Epithelial cell of proximal tubule (primary cell): ENCODE results near the gene IP6K3. TPM values are rescaled to one million over a fixed set of nuclear protein-coding genes. Genes with fewer than 3 reads are reported as not detected.

Source experiments
- DNase-seq: peaks from one replicate; pipeline ENCODE4 v3.0.0-alpha.2; 2011; ENCODE audit warnings: low read depth
- H3K4me3 ChIP-seq: 2 replicates; pipeline ENCODE4 v1.5.1; 2011; ENCODE audit warnings: low read depth, mild to moderate bottlenecking, low read length
- total RNA-seq: library from RNA; depleted of rRNA; stranded (reverse); fragments of >200 nt; gene quantifications from 2 replicates; pipeline ENCODE4 v1.2.3, GENCODE V29; 2015
- TF ChIP-seq, protein P1 (sequence below): conservative IDR thresholded peaks from 2 replicates; pipeline ENCODE4 v1.5.1; 2012; ENCODE audit warnings: low read depth, mild to moderate bottlenecking, low read length

The IP6K3 gene
- total RNA-seq, 1 donor from 2014 or later: 0.40 TPM

DNA sequence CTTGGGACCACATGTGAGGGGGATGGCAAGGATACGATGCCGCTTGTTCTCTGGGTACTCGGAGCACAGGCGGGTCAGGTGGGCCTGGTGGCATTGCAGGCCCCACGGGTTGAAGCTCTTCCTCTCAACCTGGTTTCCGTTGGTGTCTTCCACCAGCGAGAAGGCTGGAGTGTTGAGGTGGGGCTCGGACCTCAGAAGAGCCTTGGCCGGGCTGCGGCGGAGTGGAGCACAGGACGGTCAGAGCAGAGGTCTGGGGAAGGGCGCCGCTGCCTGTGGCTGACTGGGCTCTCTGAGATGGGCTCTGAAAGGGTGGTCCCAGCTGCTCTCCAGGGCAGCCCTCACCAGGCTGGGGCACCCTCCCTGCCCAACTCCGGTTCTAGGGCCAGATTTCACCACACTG lies 20.0 kb downstream of the IP6K3 start:
- TF ChIP-seq, protein P1, sequence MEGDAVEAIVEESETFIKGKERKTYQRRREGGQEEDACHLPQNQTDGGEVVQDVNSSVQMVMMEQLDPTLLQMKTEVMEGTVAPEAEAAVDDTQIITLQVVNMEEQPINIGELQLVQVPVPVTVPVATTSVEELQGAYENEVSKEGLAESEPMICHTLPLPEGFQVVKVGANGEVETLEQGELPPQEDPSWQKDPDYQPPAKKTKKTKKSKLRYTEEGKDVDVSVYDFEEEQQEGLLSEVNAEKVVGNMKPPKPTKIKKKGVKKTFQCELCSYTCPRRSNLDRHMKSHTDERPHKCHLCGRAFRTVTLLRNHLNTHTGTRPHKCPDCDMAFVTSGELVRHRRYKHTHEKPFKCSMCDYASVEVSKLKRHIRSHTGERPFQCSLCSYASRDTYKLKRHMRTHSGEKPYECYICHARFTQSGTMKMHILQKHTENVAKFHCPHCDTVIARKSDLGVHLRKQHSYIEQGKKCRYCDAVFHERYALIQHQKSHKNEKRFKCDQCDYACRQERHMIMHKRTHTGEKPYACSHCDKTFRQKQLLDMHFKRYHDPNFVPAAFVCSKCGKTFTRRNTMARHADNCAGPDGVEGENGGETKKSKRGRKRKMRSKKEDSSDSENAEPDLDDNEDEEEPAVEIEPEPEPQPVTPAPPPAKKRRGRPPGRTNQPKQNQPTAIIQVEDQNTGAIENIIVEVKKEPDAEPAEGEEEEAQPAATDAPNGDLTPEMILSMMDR: no peak
- DNase-seq: no peak
- no peak overlapping the region for H3K4me3 ChIP-seq

DNA sequence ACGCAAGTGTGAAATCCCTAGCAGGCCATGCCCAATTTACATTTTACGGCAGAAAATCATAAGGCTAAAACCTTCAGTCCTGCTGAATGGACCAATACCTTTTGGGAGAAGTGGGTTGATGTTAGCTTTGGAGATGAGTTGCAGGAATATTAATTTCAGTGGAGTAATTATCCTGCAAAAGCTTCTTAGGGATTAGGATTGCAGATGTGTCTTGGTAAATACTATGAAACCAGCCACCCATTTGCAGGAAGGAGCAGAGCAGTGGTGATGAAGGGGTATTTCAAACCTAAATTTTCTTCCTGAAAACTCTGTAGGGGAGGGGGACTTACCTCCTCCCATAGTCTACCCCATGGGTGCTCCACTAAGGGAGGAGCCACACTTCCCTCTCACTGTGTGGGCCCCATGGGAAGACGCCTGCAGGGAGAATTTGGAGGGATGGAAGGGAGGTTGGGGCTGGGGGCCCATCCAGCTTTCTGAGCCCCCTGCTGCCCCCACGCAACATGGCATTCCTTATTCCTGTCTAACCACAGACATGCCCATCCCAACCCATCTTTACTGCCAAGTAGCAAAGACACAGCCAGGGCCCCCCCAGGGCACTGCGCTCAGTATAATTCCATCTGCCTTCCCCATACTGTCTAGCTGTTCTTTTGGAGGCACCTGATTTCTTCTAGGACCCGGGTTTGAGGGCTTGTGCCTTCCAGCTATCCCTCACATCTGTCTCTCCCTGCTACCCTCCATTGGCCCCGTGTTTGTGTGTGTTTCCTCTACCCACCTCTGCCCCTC lies 20.6 kb downstream of the IP6K3 start:
- no peak for DNase-seq
- TF ChIP-seq, protein P1: no peak
- H3K4me3 ChIP-seq: no peak overlapping the region

DNA sequence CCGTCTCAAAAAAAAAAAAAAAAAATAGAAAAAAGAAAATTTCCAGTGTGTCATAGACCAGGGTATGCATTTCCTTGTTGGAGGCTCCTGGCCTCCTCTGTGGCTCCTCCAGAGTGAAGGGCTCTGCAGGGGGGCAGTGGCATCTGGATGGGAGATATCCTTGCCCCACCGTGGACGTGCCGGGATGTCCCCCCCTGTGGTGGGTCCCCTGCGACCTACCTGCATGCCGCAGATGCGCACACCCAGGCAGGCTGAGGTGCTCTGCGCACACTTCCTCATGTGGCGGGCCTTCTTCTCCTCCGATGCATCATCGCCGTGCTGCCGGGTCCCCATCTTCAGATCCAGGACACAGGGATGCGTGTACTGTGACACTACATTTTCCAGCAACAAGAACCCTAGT lies 21.5 kb downstream of the IP6K3 start:
- TF ChIP-seq, protein P1: no peak
- no peak overlapping the region for H3K4me3 ChIP-seq
- no peak for DNase-seq

DNA sequence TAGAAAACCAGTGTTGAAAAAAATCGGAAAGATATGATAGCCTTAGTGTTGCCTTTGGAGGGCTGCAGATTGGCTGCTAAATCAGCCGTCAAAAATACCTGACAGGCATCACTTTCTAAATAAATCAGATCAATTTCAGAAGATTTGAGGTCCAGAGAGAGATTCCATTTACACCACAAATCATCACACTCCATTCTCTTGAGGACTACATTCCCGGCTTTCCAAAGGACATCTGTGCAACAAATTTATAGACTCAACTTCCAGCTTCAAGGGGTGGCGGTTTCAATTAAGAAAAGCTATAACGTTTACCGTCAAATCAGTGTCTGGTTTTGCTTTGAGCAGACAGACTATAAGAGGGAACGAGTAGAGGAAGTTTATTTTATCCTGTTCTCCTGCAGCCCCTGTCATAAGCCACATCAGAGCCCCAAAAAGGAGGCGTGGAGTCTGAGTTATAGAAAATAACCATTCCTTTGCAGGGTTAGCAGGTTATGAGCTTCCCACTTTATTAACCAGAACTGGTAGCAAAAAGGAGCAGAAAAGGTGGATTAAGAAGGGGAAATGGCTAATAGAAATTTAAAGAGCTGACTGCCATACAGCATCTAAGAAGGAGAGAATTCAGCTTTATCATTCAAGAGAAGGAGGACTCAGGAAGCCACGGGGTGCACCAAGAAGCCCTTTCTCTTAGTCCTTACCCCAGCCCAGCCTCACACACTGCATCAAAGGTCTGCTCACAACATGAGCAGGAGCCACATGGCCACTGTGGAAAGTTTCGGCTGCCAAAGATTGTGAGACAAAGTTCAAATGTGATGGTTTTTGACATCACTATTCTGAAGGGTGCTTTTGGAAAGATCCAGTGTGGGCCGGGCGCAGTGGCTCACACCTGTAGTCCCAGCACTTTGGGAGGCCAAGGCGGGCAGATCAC lies 22.3 kb downstream of the IP6K3 start:
- H3K4me3 ChIP-seq: no peak overlapping the region
- DNase-seq: no peak
- TF ChIP-seq, protein P1: no peak

DNA sequence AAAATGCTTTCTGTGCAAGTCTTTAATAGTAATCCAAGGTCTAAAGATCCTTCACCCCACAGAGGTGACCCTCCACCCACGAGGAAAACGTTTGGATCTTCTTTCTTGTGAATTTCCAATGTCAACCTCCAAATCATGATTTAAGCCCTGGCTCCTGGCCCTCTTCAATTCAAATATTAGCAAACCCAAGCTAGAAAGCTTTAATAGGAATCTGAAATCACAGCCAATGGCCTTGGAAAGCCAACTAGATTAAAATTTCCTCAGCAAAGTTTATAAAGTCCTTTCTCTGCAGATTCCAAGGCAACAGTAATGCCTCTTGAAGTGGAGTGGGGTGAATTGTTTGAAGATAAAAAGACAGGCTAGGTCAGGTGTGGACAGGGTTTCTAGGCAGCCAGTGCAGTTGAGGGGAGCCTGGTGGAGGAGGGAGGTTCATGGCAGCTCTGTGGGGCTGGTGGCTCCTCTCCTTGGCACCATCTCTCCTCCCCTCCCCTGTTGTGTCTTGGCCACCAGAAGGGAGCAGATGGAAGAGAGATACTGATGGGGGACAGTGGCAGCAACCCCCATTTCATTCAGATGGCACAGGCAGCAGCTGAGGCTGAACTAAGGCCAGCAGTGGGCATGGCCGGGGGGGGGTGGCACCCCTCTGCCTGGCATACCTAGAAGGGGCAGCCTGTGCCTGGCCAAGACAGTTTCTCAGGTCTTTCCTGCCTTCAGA lies 23.2 kb downstream of the IP6K3 start:
- DNase-seq: no peak
- H3K4me3 ChIP-seq: no peak overlapping the region
- TF ChIP-seq, protein P1: no peak

DNA sequence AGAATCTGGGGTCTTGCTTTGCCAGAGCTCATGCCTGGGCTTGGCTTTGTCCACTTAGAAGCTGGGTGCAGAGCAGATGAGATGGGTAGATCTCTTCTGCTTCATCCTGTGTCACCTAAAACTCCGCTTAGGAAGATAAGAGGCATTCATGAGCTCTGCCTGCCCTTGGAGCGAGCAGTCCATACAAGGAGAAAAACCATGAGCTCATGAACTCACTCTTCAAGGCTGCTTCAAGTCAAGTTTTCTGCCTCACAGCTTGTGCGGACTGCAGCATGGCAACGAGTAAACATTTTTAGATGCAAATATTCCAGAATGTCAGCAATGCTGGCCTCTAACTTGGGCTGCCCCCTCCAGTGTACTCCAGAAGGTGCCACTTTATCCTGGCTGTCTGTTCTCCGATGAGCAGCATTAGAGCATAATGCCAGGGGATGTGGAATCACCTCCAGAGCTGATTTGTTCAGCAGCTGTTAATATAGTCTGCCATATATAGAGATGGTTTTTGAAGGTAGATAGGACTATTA lies 24.5 kb downstream of the IP6K3 start:
- TF ChIP-seq, protein P1: no peak
- H3K4me3 ChIP-seq: no peak overlapping the region
- no peak for DNase-seq
